HG03469 (cell line): Measurements from ENCODE around the gene UST.
A peak's percentile ranks its signal among the peaks of the same experiment; 100 is the strongest.
"Not testable (repeated sequence)": the region's sequence is repeated elsewhere in the genome, so short reads cannot be mapped to it uniquely, and the experiment has no call there.

Experiments used
- ATAC-seq: cut with Tn5 transposase; IDR thresholded peaks from one replicate; pipeline ENCODE4 v1.9.1; 2021; ENCODE audit warnings: mild to moderate bottlenecking, moderate library complexity, moderate number of reproducible peaks; ENCODE audit not compliant: unreplicated experiment

Gene UST

DNA sequence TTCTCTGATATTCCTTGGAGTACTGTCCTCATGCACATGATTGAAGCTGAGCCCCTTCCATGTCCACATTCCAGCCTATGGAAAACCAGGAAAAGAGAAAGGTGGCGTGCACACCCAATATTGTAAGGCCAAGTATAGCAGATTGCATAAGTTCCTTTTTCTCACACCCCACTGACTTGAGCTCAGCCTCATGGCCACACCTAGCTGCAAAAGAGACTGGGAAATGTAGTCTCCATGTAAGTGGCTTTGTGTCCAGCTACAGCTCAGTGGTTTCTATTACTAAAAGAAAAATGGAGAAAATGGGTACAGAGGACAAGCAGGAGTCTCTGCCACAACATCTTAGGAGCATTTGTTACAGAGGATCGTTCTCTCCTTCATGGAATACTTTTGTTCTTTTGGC, 10.8 kb upstream of the UST start:
- ATAC-seq, result no peak

DNA sequence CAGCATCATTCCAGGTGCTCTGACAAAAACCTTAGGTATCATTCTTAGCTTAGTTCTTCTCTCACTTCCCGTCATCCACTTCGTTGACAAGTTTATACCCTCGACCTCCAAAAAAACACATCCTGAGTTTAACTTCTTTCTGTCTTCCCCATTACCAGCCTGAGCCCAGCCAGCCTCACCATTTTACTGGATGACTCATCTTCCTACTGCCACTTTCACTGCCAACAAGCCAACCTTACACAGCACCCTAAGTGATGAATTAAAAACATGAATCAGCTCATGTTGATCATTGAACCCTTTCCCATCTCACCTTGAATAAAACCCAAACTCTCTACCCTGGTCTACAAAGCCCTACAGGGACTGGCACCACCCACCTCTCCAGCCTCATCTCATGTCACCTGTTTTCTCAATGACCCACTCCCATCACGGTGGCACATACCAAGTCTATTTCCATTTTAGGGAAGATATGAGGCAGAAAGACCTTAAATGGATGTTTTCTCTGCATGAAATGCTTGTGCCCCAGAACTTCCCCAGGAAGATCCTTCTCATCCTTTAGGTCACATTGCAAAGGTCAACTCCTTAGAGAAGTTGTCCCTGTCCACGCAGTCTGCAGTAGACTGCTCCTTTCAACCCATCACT, 9.9 kb upstream of the UST start:
- ATAC-seq, result no peak

DNA sequence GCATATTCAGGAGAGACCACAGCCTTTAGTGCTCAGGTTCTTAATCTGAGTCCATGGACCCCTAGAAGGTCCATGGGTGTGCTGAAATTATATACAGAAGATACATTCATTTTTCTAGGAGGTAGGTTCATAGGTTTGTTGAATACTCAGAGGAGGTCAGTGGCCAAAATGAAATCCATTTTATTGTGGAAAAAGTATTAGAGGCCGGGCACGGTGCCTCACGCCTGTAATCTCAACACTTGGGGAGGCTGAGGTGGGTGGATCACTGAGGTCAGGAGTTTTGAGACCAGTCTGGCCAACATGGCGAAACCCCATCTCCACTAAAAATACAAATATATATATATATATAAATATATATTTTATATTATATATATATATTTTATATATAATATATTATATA, 9.0 kb upstream of the UST start:
- ATAC-seq, result no peak

DNA sequence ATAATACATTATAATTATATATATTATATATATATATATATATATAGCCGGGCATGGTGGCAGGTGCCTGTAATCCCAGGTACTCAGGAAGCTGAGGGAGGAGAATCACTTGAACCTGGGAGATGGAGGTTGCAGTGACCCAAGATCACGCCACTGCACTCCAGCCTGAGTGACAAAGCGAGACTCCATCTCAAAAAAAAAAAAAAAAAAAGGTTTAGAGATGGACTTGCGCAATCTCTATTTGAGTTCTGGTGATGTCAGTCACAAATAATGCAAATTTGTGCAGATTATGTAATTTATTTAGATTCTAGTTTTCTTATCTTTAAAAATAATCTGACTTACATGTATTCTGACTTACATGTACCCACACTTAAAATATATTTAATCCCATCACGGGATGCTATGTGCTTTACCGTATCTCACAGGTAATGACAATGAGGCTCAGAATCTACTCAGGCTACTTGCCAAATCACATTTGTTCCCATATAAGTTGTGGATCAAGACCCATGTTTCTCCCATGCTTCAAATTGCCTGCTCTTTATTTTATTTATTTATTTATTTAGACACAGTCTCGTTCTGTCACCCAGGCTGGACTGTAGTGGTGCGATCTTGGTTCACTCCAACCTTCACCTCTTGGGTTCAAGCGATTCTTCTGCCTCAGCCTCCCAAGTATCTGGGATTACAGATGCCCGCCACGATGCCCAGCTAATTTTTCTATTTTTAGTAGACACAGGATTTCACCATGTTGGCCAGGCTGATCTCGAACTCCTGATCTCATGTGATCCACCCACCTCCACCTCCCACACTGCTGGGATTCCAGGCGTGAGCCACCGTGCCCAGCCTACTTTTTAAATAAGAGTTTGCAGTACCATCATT, 7.6 kb upstream of the UST start:
- ATAC-seq, result no peak

GRCh38 chr6:148739822-148740128, 7.1 kb upstream of the UST start:
- no peak for ATAC-seq

- no peak for ATAC-seq
Measured at GRCh38 chr6:148743476-148743875, 3.4 kb upstream of the UST start.

DNA sequence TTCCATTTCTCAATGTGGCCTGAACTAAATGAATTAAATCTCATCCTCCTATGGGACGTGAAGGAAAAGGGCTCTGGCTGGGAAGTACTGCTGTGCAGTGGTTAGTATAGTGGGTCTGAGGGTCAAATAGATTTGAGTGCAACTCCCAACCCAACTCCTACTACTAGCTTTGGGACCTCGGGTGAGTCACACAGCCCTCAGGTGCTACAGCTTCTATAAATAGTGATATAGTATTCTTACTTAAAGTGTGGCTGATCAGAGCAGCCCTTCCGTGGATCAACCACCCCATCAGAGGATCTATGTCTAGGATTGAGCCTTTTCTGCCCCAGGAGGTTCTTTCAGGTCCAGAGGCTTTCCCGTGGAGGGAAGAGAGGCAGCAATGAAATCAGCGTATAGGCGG, 904 bp upstream of the UST start:
- ATAC-seq, result no peak

GRCh38 chr6:148747145-148747470, 278 bp downstream of the UST start:
- ATAC-seq, result peak; percentile 19

- peak; percentile 26 for ATAC-seq
Measured at GRCh38 chr6:148747471-148748165, 788 bp downstream of the UST start.

DNA sequence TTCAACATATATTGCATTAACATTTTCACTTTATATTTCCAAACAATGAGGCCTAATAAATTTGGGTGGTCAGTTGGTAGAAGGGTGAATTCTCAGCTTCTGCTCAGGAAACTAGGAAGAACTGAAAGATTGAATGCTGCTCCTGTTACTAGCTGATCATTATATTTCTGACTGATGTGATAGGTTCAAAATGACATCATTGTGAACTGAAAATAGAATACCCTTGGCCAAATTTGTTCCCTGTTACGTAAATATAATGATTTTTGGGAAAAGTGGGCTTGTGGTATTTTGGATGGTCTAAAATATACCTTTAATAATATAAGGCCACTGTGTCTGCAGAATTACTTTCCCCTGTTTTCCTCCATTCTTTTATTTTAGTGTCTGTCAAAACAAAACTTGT, 2.8 kb downstream of the UST start:
- no peak for ATAC-seq

- no peak for ATAC-seq
Measured at GRCh38 chr6:148750838-148751792, 4.3 kb downstream of the UST start.

- no peak for ATAC-seq
Measured at GRCh38 chr6:148751793-148752170, 5.0 kb downstream of the UST start.

GRCh38 chr6:148755379-148755778, 8.5 kb downstream of the UST start:
- ATAC-seq, result not testable (repeated sequence)

GRCh38 chr6:148757944-148758480, 11.2 kb downstream of the UST start:
- peak; percentile 19 for ATAC-seq

- ATAC-seq, result peak; percentile 63
Measured at GRCh38 chr6:148758492-148758891, 11.7 kb downstream of the UST start.

- no peak for ATAC-seq
Measured at GRCh38 chr6:148760258-148760534, 13.4 kb downstream of the UST start.

- peak; percentile 26 for ATAC-seq
Measured at GRCh38 chr6:148760568-148761526, 14.0 kb downstream of the UST start.

GRCh38 chr6:148761527-148762011, 14.7 kb downstream of the UST start:
- no peak for ATAC-seq

GRCh38 chr6:148762231-148762630, 15.4 kb downstream of the UST start:
- no peak for ATAC-seq
